Tibial artery (tissue), 4 donors: ENCODE data around the gene COQ3.
A peak's percentile ranks its signal among the peaks of the same experiment; 100 is the strongest.

ENCODE experiments used
- DNase-seq, 2 donors: peaks; one replicate each; pipeline ENCODE4 v3.0.0-alpha.2; 2019
- H3K27ac ChIP-seq, 2 donors: fragments of 200-600 bp; sonication (generic) in 1 of 2; 1 replicate in 1 of 2; 2 replicates in 1 of 2; pipeline ENCODE4 v1.5.1; 2018 to 2019; ENCODE audit warnings: mild to moderate bottlenecking in 1 of 2
- H3K27me3 ChIP-seq, 2 donors: fragments of 200-600 bp; sonication (generic) in 1 of 2; one replicate each; pipeline versions ENCODE4 v1.5.1 to v1.6.0; 2016 to 2019
- H3K36me3 ChIP-seq, 3 donors: fragments of 200-600 bp; sonication (generic) in 2 of 3; one replicate each; pipeline ENCODE4 v1.5.1; 2016 to 2019; ENCODE audit warnings: mild to moderate bottlenecking in 2 of 3
- H3K4me1 ChIP-seq, 4 donors: fragments of 200-600 bp; sonication (generic) in 2 of 4; 1 replicate in 3 of 4; 2 replicates in 1 of 4; pipeline ENCODE4 v1.5.1; 2016 to 2019
- H3K4me3 ChIP-seq, 2 donors: fragments of 200-600 bp; sonication (generic) in 1 of 2; 1 replicate in 1 of 2; 2 replicates in 1 of 2; pipeline ENCODE4 v1.5.1; 2018 to 2019; ENCODE audit warnings: mild to moderate bottlenecking in 2 of 2
- H3K9me3 ChIP-seq, 3 donors: fragments of 200-600 bp; sonication (generic) in 1 of 3; one replicate each; pipeline ENCODE4 v1.5.1; 2016 to 2019
- intact Hi-C: fragments of 100-400 bp; cut with DNase I; formaldehyde crosslinking; loops from one replicate; pipeline ENCODE4 v1.15.0; 2023; ENCODE audit warnings: low total_unique reads
- TF ChIP-seq, protein P1 (sequence below), 2 experiments: fragments of 200-600 bp in 1 of 2; fragments of 450-650 bp in 1 of 2; IDR thresholded peaks; one replicate each; pipeline ENCODE4 v1.5.1; 2017 to 2019; ENCODE audit warnings: antibody characterized with exemption in 2 of 2, mild to moderate bottlenecking in 1 of 2, moderate library complexity in 1 of 2

COQ3 gene

DNA sequence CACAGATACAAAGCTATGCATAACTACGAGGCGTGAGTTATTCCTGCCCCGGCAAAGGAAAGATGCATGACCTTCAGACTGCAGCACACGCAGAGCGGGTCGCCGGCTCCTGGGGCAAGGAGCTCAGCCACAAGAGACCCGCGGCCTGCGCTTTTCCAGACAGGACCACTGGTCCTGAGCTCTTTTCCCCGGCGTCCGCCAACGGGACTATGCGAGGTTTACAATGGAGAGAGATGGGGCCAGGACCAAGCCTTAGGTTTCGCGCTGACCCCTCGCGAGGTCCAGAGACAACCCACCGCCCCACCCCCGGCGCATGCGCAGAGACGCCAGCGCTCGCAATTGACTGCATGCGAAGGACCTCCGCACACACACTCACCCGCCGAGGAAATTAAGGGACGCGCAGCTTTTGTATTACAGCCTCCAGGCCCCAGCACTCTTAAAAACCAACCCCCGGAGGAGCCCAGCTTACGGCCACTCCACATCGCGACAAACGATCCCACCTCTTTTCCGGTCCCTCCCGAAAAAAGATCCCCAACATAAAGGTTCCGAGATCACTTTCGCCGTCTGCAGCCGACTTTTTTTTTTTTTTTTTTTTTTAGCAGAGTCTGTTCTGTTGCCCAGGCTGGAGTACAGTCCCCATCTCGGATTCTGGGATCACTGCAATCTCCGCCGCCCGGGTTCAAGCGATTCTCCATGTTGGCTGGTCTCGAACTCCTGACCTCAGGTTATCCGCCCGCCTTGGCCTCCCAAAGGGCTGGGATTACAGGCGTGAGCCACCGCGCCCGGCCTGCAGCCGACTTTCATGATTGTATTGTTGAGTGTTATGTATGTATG is at the start of gene COQ3:
TSS of gene COQ3 (minus strand) at position 498 of the 834 bp plus-strand sequence. CDS start at position 482, 16 bp downstream.
- TF ChIP-seq, protein P1, sequence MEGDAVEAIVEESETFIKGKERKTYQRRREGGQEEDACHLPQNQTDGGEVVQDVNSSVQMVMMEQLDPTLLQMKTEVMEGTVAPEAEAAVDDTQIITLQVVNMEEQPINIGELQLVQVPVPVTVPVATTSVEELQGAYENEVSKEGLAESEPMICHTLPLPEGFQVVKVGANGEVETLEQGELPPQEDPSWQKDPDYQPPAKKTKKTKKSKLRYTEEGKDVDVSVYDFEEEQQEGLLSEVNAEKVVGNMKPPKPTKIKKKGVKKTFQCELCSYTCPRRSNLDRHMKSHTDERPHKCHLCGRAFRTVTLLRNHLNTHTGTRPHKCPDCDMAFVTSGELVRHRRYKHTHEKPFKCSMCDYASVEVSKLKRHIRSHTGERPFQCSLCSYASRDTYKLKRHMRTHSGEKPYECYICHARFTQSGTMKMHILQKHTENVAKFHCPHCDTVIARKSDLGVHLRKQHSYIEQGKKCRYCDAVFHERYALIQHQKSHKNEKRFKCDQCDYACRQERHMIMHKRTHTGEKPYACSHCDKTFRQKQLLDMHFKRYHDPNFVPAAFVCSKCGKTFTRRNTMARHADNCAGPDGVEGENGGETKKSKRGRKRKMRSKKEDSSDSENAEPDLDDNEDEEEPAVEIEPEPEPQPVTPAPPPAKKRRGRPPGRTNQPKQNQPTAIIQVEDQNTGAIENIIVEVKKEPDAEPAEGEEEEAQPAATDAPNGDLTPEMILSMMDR (IDR thresholded peaks at IDR 0.05) = no peak
- DNase-seq = peak; percentile 51 to 74
- Histone ChIP-seq H3K27me3 (no peaks in the 10 kb centered on the region), H3K36me3 (peaks cover 8 to 14% (median 9%) of the 10 kb centered on the region in 3 donors), H3K4me1 (peaks cover 0 to 6% (median 0%) of the 10 kb centered on the region in 4 donors), H3K9me3 (no peaks in the 10 kb centered on the region), H3K4me3 (peak within 1 kb of the TSS; percentile 86), H3K27ac (peak within 1 kb of the TSS; percentile 84 to 89)
- intact Hi-C loops = loop anchor here (5.0 kb wide), 1 partner anchor 62 kb away; no protein-coding TSS in a partner anchor

GRCh38 chr6:99434702-99435530 is 40.9 kb upstream of the COQ3 start:
- intact Hi-C loops = no loop called here
- H3K4me3 ChIP-seq = no peak overlapping the region
- TF ChIP-seq, protein P1 (IDR thresholded peaks at IDR 0.05) = peak; percentile 43 to 72
- no peaks in the 10 kb centered on the region for H3K9me3 ChIP-seq
- peaks cover 0 to 26% (median 14%) of the 10 kb centered on the region in 3 donors for H3K36me3 ChIP-seq
- H3K27me3 ChIP-seq = no peaks in the 10 kb centered on the region
- no peaks in the 10 kb centered on the region for H3K4me1 ChIP-seq
- no peak for DNase-seq
- no peak overlapping the region for H3K27ac ChIP-seq

GRCh38 chr6:99432877-99433276 is 38.9 kb upstream of the COQ3 start:
- TF ChIP-seq, protein P1 (IDR thresholded peaks at IDR 0.05) = no peak
- no peak overlapping the region for H3K27ac ChIP-seq
- no peaks in the 10 kb centered on the region for H3K9me3 ChIP-seq
- no peak for DNase-seq
- H3K4me3 ChIP-seq = no peak overlapping the region
- peaks cover 0 to 20% (median 14%) of the 10 kb centered on the region in 3 donors for H3K36me3 ChIP-seq
- intact Hi-C loops = no loop called here
- H3K27me3 ChIP-seq = no peaks in the 10 kb centered on the region
- peaks cover 0 to 4% (median under 1%) of the 10 kb centered on the region in 4 donors for H3K4me1 ChIP-seq

GRCh38 chr6:99431901-99432300 is 37.9 kb upstream of the COQ3 start:
- H3K9me3 ChIP-seq = no peaks in the 10 kb centered on the region
- H3K27me3 ChIP-seq = no peaks in the 10 kb centered on the region
- TF ChIP-seq, protein P1 (IDR thresholded peaks at IDR 0.05) = no peak
- peaks cover 0 to 13% (median 10%) of the 10 kb centered on the region in 4 donors for H3K4me1 ChIP-seq
- H3K27ac ChIP-seq = no peak overlapping the region
- peaks cover 0 to 20% (median 10%) of the 10 kb centered on the region in 3 donors for H3K36me3 ChIP-seq
- intact Hi-C loops = no loop called here
- no peak for DNase-seq
- no peak overlapping the region for H3K4me3 ChIP-seq

- Histone ChIP-seq H3K27ac (no peak overlapping the region), H3K36me3 (peaks cover 0 to 17% (median 10%) of the 10 kb centered on the region in 3 donors), H3K9me3 (no peaks in the 10 kb centered on the region), H3K27me3 (no peaks in the 10 kb centered on the region), H3K4me1 (peaks cover 0 to 36% (median 29%) of the 10 kb centered on the region in 4 donors), H3K4me3 (no peak overlapping the region)
- DNase-seq = no peak
- TF ChIP-seq, protein P1 (IDR thresholded peaks at IDR 0.05) = no peak
- intact Hi-C loops = no loop called here
Measured at GRCh38 chr6:99427988-99428387, 34.0 kb upstream of the COQ3 start.
